NOMO-1 treated with DMSO at 0.1 percent for 48 hours (cell line): Measurements from ENCODE around the gene RPL15.
"Not testable (repeated sequence)": the region's sequence is repeated elsewhere in the genome, so short reads cannot be mapped to it uniquely, and the experiment has no call there.

Source experiments
- DNase-seq: peaks from one replicate; lab custom pipeline; 2025; ENCODE audit not compliant: unreplicated experiment; lab: John Stamatoyannopoulos, UW

RPL15 gene

DNA sequence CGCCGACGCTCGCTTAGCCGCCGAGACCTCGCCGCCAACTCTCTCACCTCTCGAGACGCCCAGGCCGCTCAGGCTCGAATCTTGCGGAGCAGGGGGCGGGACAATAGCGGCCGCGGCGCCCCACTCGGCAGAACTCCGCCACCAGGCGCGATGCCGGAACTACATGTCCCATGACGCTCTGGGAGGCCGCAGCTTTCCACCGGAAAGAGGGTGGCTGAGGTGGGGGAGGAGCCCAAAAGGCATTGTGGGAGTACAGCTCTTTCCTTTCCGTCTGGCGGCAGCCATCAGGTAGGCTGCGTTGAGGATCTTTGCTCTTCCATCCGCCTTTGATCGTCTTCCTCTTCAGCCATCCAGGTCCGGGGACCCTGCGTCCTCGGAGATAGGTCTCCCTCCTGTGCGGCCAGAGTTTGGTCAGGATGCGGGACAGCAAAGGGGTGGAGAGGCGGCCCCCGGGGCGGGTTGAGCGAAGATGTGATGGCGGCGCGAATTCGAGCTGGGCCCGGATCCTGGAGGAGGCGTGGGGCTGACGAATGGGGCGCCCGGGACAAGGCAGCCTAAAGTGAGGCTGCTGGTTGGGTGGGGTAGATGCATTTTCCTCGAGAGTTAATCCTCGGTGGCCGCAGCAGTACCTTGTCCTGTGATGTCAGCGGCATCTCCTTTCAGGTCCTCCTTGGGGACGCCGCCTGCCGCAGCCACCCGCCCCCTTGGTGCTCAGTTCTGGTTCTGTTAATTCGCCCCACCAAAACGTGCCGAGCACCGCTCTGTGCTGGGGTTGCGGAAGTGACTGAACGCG, at the start of gene RPL15, which contains the start of gene NKIRAS1:
RPL15 (plus strand) TSS at position 247 of the 793 bp plus-strand sequence. CDS start 728 bp downstream, outside the sequence.
NKIRAS1 (minus strand) TSS at position 105 of the 793 bp plus-strand sequence. CDS start 6,086 bp downstream, outside the sequence.
- peak; percentile 97 for DNase-seq

DNA sequence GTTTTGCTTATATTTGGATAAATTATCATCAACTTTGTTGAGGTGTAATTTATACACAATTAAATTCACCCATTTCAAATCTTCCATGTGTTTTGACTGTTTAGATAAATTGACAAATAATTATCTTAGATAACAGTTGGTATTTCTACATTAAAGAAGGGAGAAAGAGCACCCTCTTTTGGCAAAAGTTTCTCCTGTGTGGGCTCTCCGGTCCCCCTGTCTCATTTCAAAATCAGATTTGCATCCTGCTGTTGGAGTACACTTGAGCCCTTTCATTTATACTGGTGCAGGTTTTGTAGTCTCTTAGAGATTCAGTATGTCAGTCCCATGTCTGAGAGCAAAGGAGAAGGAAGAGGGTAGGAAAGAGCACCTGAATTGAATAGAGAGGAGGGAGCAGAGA, 49.5 kb upstream of the RPL15 start:
- DNase-seq: no peak

GRCh38 chr3:23867838-23868237, 49.1 kb upstream of the RPL15 start:
- no peak for DNase-seq

DNA sequence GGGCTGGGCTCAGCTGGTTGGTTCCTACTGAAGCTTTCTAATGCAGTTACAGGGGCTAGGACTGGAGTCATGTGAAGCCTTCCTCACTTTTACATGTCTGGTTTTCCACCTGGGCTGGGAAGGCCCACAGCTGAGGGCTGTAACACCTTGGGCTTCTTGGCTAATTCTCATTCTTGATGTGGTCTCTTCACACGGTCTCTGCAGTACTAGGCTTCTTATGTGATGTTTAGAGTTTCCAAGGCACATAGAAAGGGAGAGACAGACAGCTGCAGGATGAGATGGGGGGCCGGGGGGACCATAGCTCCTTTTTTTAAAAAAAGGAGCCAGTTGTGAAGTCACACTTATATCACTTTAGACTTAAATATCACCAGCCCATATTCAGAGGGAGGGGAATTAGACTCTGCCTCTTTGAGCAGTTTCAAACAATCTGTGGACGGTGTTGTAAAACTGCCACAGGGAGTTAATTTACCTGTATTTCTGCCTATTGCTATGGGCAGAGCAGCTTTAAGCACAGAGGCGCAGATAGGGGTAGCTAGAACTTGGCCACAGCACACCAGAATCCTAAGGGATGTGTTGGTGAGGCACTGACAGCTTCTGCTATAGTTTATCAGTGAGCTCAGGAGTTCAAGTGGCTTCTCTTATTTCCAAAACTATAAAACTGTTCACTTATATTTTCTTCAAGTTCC, 46.8 kb upstream of the RPL15 start:
- DNase-seq: no peak

GRCh38 chr3:23870663-23871043, 46.3 kb upstream of the RPL15 start:
- DNase-seq: not testable (repeated sequence)

DNA sequence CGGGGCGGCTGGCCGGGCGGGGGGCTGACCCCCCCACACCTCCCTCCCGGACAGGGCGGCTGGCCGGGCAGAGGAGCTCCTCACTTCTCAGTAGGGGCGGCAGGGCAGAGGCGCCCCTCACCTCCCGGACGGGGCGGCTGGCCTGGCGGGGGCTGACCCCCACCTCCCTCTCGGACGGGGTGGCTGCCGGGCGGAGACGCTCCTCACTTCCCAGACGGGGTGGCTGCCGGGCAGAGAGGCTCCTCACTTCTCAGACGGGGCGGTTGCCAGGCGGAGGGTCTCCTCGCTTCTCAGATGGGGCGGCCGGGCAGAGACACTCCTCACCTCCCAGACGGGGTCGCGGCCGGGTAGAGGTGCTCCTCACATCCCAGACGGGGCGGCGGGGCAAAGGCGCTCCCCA, 45.6 kb upstream of the RPL15 start:
- DNase-seq: not testable (repeated sequence)

DNA sequence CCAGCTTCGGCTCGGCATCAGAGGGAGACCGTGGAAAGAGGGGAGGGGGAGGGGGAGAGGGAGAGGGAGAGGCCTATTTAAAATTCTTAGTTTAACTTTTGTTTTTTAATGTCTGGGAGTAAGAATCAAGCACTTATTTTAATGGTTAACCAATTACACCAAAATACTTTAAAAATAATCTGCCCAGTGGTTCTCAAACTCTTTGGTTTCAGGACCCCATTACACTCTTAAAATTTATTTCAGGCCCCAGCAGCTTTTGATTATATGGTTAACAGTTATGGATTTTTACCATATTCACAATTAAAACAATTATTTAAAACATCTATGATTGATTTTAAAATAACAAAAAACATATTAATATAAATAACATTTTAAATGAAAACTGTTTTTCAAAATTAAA, 44.6 kb upstream of the RPL15 start:
- no peak for DNase-seq

DNA sequence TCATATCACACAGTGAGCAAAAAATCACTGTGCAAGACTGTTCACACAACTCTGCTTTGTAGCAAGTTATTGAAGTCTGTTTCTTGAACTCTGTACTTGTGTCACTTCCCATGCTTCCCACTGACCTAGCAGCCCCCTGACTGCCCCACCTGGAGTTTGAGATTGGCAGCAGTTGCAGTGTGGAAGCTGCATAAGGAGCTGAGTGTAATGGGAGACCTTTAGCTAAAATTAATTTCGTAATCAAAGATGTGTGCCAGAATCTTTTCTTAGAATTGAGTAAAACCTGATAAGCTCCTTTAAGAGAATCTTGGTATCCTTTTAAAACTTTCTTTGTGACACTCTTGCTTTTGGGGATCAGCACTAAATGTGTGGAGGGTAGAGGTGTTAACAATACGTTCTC, 43.0 kb upstream of the RPL15 start:
- no peak for DNase-seq

DNA sequence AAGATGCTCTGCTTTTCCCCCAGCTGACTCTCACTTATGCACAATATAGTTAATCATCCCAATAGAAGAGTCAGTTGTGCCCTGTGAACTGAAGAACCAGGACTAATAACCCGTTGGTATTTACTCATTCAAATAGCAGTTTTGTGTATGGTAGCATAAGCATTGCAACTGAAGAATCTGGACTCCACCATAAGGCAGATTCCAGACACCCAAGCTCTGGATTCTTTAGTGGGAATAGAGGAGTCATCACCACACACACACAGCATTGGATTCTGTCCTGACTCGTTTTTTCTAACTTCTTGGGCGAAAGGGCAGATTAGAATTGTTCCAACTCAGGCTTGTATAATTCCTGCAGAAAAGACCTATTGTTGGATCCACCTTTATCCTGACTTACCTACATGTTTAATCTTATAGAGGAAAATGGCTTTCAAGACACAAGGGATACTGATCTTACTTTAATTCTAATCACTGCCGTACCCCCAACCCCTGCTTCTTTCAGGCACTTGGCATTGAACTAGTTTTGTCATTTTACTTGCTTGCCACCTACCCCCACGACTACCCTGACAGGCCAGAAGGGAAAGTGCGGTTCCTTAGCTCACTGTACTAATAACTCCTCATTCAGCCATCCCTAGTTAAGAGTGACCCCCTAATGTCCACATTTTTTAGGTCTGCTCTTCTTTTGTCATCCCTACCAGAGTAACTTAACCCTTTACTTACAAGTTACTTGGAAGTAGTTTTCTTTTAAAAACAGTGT, 42.4 kb upstream of the RPL15 start:
- DNase-seq: no peak

DNA sequence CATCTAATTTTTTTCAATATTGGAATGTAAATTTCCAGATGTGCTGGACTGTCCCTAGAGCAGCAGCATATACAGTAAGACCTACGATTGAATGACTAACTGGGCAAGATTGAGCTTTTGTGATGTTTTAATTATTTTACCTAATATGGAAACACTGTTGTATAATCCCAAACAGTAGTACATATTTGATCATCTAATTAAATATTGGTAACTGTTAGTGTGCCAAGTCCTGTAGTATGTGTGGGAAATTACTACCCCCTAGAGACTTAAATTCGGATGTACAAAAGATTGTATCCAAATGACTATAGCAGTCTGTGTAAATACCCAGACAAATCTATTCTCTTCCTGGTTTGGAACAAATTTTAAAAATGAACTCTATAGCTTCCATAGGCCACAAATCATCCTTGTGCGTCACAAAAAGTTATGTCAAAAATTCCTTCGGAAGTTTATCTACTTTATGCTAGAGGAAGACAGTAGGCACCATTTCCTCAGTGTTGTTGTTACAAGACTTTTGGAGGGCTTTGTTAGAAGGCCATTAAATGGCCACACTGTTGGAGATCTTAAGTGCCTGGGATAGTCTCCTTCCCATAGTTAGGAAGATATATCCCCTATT, 41.7 kb upstream of the RPL15 start:
- no peak for DNase-seq

GRCh38 chr3:23876923-23877322, 40.0 kb upstream of the RPL15 start:
- no peak for DNase-seq

GRCh38 chr3:23877329-23877980, 39.5 kb upstream of the RPL15 start:
- DNase-seq: peak; percentile 81

DNA sequence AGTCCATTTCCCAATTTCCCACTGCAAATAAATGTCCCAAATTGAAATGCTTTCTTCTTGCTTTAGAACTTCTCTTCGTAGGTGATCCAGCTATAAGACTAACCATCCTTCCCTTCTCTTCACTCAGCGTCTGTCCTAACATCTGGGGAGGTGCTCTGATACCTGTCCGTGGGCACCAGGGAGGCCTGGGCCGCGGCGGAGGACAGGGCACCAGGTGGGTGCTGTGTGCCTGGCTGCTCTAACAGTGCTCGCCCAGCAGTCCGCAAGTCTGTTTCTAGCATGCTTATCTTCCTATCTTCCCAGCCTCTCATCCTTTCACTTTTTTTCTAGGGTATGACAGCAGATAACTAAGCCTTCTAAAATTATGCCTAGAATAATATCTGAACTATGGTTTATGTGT, 37.4 kb upstream of the RPL15 start:
- DNase-seq: no peak

GRCh38 chr3:23880703-23881339, 36.1 kb upstream of the RPL15 start:
- DNase-seq: no peak

DNA sequence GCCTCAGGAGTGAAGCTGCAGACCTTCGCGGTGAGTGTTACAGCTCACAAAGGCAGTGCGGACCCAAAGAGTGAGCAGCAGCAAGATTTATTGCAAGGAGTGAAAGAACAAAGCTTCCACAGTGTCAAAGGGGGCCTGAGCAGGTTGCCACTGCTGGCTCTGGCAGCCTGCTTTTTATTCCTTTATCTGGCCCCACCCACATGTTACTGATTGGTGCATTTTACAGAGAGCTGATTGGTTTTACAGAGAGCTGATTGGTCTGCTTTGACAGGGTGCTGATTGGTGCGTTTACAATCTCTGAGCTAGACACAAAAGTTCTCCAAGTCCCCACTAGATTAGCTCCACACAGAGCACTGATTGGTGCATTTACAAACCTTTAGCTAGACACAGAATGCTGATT, 34.9 kb upstream of the RPL15 start:
- DNase-seq: not testable (repeated sequence)

DNA sequence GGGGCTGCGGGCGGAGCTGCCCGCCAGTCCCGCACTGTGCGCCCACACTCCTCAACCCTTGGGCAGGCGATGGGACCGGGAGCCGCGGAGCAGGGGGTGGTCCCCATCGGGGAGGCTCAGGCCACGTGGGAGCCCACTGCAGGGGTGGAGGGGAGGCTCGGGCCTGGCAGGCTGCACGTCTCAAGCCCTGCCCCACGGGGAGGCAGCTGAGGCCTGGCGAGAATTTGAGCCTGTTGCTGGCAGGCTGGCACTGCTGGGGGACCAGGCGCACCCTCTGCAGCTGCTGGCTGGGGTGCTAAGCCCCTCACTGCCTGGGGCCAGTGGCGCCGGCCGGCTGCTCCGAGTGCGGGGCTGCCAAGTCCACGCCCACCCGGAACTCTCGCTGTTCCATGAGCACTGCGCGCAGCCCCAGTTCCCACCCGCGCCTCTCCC, 34.4 kb upstream of the RPL15 start:
- DNase-seq: no peak

GRCh38 chr3:23884481-23884880, 32.5 kb upstream of the RPL15 start:
- DNase-seq: no peak

- DNase-seq: no peak
Measured at GRCh38 chr3:23885210-23885609, 31.7 kb upstream of the RPL15 start.

- no peak for DNase-seq
Measured at GRCh38 chr3:23886311-23886710, 30.6 kb upstream of the RPL15 start.

GRCh38 chr3:23888617-23889228, 28.2 kb upstream of the RPL15 start:
- peak; percentile 49 for DNase-seq
